ENCODE results near the gene MTG2. TPM values are rescaled to one million over a fixed set of nuclear protein-coding genes. Genes with fewer than 3 reads are reported as not detected.

MTG2 gene
- total and polyA plus RNA-seq, 7 donors: 25.0 to 56.5 (median 40.4) TPM

- Histone ChIP-seq H3K27me3 (ENCODE audit: insufficient read depth in 3 of 3, low read length in 2 of 3) (peaks cover 0 to 4% (median under 1%) of the 10 kb centered on the region in 3 donors), H3K9me3 (no peaks in the 10 kb centered on the region), H3K27ac (no peak overlapping the region), H3K4me3 (no peak overlapping the region), H3K36me3 (ENCODE audit: insufficient read depth in 1 of 2, low read depth in 1 of 2) (no peaks in the 10 kb centered on the region), H3K4me1 (peaks cover 12% of the 10 kb centered on the region)
- ATAC-seq: no peak
- no peak for TF ChIP-seq CTCF (IDR thresholded peaks at IDR 0.05)
- intact Hi-C loops (cut with DNase I): no loop called here
- WGBS, 3 donors: 64 to 80% (median 73%) methylated on average over 4 of the region's 4 CpGs
- DNase-seq: no peak
Observed at GRCh38 chr20:62229667-62230066, 46.8 kb downstream of the MTG2 start.

GRCh38 chr20:62230276-62230675 lies 47.4 kb downstream of the MTG2 start:
- ATAC-seq: no peak
- no peaks in the 10 kb centered on the region for H3K36me3 ChIP-seq (ENCODE audit: insufficient read depth in 1 of 2, low read depth in 1 of 2)
- no peaks in the 10 kb centered on the region for H3K9me3 ChIP-seq
- 94 to 96% (median 95%) methylated on average over 2 of the region's 2 CpGs for WGBS, 3 donors
- no peak for TF ChIP-seq CTCF (IDR thresholded peaks at IDR 0.05)
- peaks cover 18% of the 10 kb centered on the region for H3K4me1 ChIP-seq
- no peak overlapping the region for H3K27ac ChIP-seq
- DNase-seq: no peak
- no peak overlapping the region for H3K4me3 ChIP-seq
- intact Hi-C loops (cut with DNase I): no loop called here
- peaks cover 0 to under 1% (median 0%) of the 10 kb centered on the region in 3 donors for H3K27me3 ChIP-seq (ENCODE audit: insufficient read depth in 3 of 3, low read length in 2 of 3)

GRCh38 chr20:62230696-62231095 lies 47.9 kb downstream of the MTG2 start:
- Histone ChIP-seq H3K4me3 (no peak overlapping the region), H3K9me3 (no peaks in the 10 kb centered on the region), H3K36me3 (ENCODE audit: insufficient read depth in 1 of 2, low read depth in 1 of 2) (no peaks in the 10 kb centered on the region), H3K4me1 (peaks cover 22% of the 10 kb centered on the region), H3K27me3 (ENCODE audit: insufficient read depth in 3 of 3, low read length in 2 of 3) (no peaks in the 10 kb centered on the region), H3K27ac (no peak overlapping the region)
- DNase-seq (no peak), ATAC-seq (no peak)
- 85 to 88% (median 86%) methylated on average over 10 of the region's 10 CpGs for WGBS, 3 donors
- no peak for TF ChIP-seq CTCF (IDR thresholded peaks at IDR 0.05)
- intact Hi-C loops (cut with DNase I): no loop called here

GRCh38 chr20:62231292-62231691 lies 48.5 kb downstream of the MTG2 start:
- Histone ChIP-seq H3K36me3 (ENCODE audit: insufficient read depth in 1 of 2, low read depth in 1 of 2) (no peaks in the 10 kb centered on the region), H3K4me1 (peaks cover 24% of the 10 kb centered on the region), H3K27me3 (ENCODE audit: insufficient read depth in 3 of 3, low read length in 2 of 3) (no peaks in the 10 kb centered on the region), H3K4me3 (no peak overlapping the region), H3K9me3 (no peaks in the 10 kb centered on the region), H3K27ac (no peak overlapping the region)
- DNase-seq (no peak), ATAC-seq (no peak)
- TF ChIP-seq CTCF (IDR thresholded peaks at IDR 0.05): no peak
- intact Hi-C loops (cut with DNase I): no loop called here
- WGBS, 3 donors: 85 to 99% (median 97%) methylated on average over 6 of the region's 6 CpGs

GRCh38 chr20:62232194-62232593 lies 49.4 kb downstream of the MTG2 start:
- intact Hi-C loops (cut with DNase I): no loop called here
- no peak overlapping the region for H3K27ac ChIP-seq

More at GRCh38 chr20:62232194-62232593, 49.4 kb downstream of the MTG2 start:
- no peak for DNase-seq
- Histone ChIP-seq H3K4me3 (no peak overlapping the region), H3K4me1 (peaks cover 24% of the 10 kb centered on the region), H3K27me3 (ENCODE audit: insufficient read depth in 3 of 3, low read length in 2 of 3) (no peaks in the 10 kb centered on the region), H3K36me3 (ENCODE audit: insufficient read depth in 1 of 2, low read depth in 1 of 2) (no peaks in the 10 kb centered on the region), H3K9me3 (no peaks in the 10 kb centered on the region)
- WGBS, 3 donors: 84 to 95% (median 90%) methylated on average over 7 of the region's 7 CpGs
- TF ChIP-seq CTCF (IDR thresholded peaks at IDR 0.05): no peak
- ATAC-seq: no peak

Measured in psoas muscle (tissue), 8 donors.